HepG2 (cell line): ENCODE data around the gene NCKAP5L. TPM values are rescaled to one million over a fixed set of nuclear protein-coding genes. Genes with fewer than 3 reads are reported as not detected.

ENCODE experiments used
- ATAC-seq: fragments of 200-7000 bp; cut with Tn5 transposase; 3 replicates; pipeline ENCODE4 v1.9.1; 2020; ENCODE audit warnings: mild to moderate bottlenecking, moderate library complexity
- BruUV-seq: library from RNA; stranded (reverse); fragments of 400-500 nt; replicated peaks from 2 replicates; lab custom pipeline; 2021; lab: Mats Ljungman, UMichigan
- CTCF ChIA-PET: fragments of 300-600 bp; formaldehyde crosslinking; extraction: SDS; loops from one replicate; lab custom pipeline; 2021; ENCODE audit warnings: low total read pairs, inconsistent platforms, low intra/inter-chr PET ratio; lab: Yijun Ruan, JAX
- POLR2A ChIA-PET: fragments of 350-600 bp; sonication (Branson Sonifier 250); formaldehyde crosslinking; loops from one replicate; lab custom pipeline; 2020; ENCODE audit warnings: antibody characterized with exemption, inconsistent platforms; lab: Yijun Ruan, JAX
- DNase-seq: peaks from one replicate; pipeline ENCODE4 v3.0.0-alpha.2; 2015; ENCODE audit warnings: low spot score
- FAIRE-seq: peaks from 3 replicates; lab custom pipeline; 2011; peaks lifted over from hg19 to GRCh38; lab: Jason Lieb, UNC
- H2AFZ ChIP-seq: one replicate; pipeline ENCODE4 v1.6.1; 2011; ENCODE audit warnings: low read length, inconsistent platforms
- H3K27ac ChIP-seq: fragments of 300-600 bp; 3 replicates; pipeline ENCODE4 v1.8.0; 2011; ENCODE audit warnings: mixed run types, mild to moderate bottlenecking, mixed read lengths, low read length, inconsistent platforms; ENCODE audit not compliant: insufficient read depth; ENCODE audit errors: extremely low read length
- H3K27me3 ChIP-seq, 2 experiments: fragments of 200-600 bp in 1 of 2; 2 replicates in 1 of 2; 3 replicates in 1 of 2; pipeline versions ENCODE4 v1.6.0 to v1.8.0; 2011; ENCODE audit warnings: low read length in 2 of 2, mild to moderate bottlenecking in 2 of 2, moderate library complexity in 2 of 2, inconsistent platforms in 1 of 2; ENCODE audit not compliant: insufficient read depth in 2 of 2, control insufficient read depth in 1 of 2
- H3K36me3 ChIP-seq, 2 experiments: fragments of 200-600 bp in 1 of 2; replicated peaks in 1 of 2; 2 replicates in 1 of 2; 3 replicates in 1 of 2; pipeline versions ENCODE4 v1.5.1 to v1.8.0; 2011; ENCODE audit warnings: low read length in 2 of 2, inconsistent platforms in 1 of 2; ENCODE audit not compliant: insufficient read depth in 2 of 2, control insufficient read depth in 1 of 2
- H3K4me1 ChIP-seq: 2 replicates; pipeline ENCODE4 v1.5.1; 2012; ENCODE audit warnings: low read length, inconsistent platforms; ENCODE audit not compliant: insufficient read depth
- H3K4me2 ChIP-seq: 2 replicates; pipeline ENCODE4 v1.6.0; 2011; ENCODE audit warnings: low read depth, low read length, inconsistent platforms
- H3K4me3 ChIP-seq, 3 experiments: fragments of 200-600 bp in 1 of 3; sonication (generic), shearing (Covaris generic) in 1 of 3; replicated peaks in 1 of 3; 2 replicates each; pipeline ENCODE4 v1.5.1; 2011 to 2016; ENCODE audit warnings: low read length in 3 of 3, inconsistent platforms in 2 of 3, low read depth in 2 of 3, mild to moderate bottlenecking in 2 of 3, control low read depth in 1 of 3, mixed read lengths in 1 of 3; ENCODE audit not compliant: insufficient read depth in 1 of 3
- H3K79me2 ChIP-seq: one replicate; pipeline ENCODE4 v1.6.1; 2011; ENCODE audit warnings: low read length, inconsistent platforms; ENCODE audit not compliant: insufficient read depth
- H3K9ac ChIP-seq: 2 replicates; pipeline ENCODE4 v1.6.0; 2011; ENCODE audit warnings: mild to moderate bottlenecking, low read depth, low read length, inconsistent platforms; ENCODE audit not compliant: insufficient read depth
- H3K9me3 ChIP-seq: 2 replicates; pipeline ENCODE4 v1.5.1; 2012; ENCODE audit warnings: mild to moderate bottlenecking, low read length
- H4K20me1 ChIP-seq: 2 replicates; pipeline ENCODE4 v1.6.0; 2011; ENCODE audit warnings: inconsistent platforms, mild to moderate bottlenecking, low read length, moderate library complexity; ENCODE audit not compliant: insufficient read depth
- AGO2 ChIP-seq: fragments of 200-400 bp; formaldehyde crosslinking; optimal IDR thresholded peaks from 2 replicates; pipeline ENCODE3; 2017; ENCODE audit warnings: mild to moderate bottlenecking, low read depth, low read length, moderate library complexity
- GATAD2A ChIP-seq: IDR thresholded peaks from 2 replicates; pipeline ENCODE4 v1.6.1; 2016
- KDM4B ChIP-seq: sonication (generic); formaldehyde crosslinking; IDR thresholded peaks from 2 replicates; pipeline ENCODE4 v1.4.0; 2020; ENCODE audit warnings: missing genetic modification reagents
- MLLT10 ChIP-seq: sonication (generic); formaldehyde crosslinking; IDR thresholded peaks from 2 replicates; pipeline ENCODE4 v1.4.0; 2020; ENCODE audit warnings: missing genetic modification reagents
- RERE ChIP-seq: IDR thresholded peaks from 2 replicates; pipeline ENCODE4 v1.6.1; 2016; ENCODE audit warnings: low read depth, missing genetic modification reagents, missing compliant biosample characterization
- ZNF274 ChIP-seq: sonication (generic); formaldehyde crosslinking; IDR thresholded peaks from 2 replicates; pipeline ENCODE4 v1.5.1; 2020; ENCODE audit warnings: mild to moderate bottlenecking, missing genetic modification reagents
- ZNF616 ChIP-seq: sonication (generic); formaldehyde crosslinking; IDR thresholded peaks from 2 replicates; pipeline ENCODE4 v1.5.0; 2020; ENCODE audit warnings: low read depth, mild to moderate bottlenecking, missing genetic modification reagents
- ZSCAN12 ChIP-seq: sonication (generic); formaldehyde crosslinking; IDR thresholded peaks from 2 replicates; pipeline ENCODE4 v1.9.0; 2021; ENCODE audit warnings: mild to moderate bottlenecking, missing genetic modification reagents
- WGBS: methylation state at CpG from one replicate; pipeline ENCODE4 v1.1.6; 2017; ENCODE audit warnings: low lambda C conversion rate; 5-methylcytosine and 5-hydroxymethylcytosine counted together
- in situ Hi-C: cut with HindIII; loops from 2 replicates; pipeline ENCODE4 v1.10.0; 2017; ENCODE audit warnings: low pct_unique_long_range_greater_than_20kb; ENCODE audit not compliant: extremely low pct_ligation_motif_present
- intact Hi-C: fragments of 100-400 bp; cut with micrococcal nuclease; formaldehyde crosslinking; loops from one replicate; pipeline ENCODE4 v1.10.0; 2022; ENCODE audit not compliant: unreplicated experiment
- polyA plus RNA-seq, 8 experiments: library from polyadenylated mRNA; depleted of rRNA in 3 of 8; stranded (reverse) in 7 of 8; unstranded in 1 of 8; fragments of >200 nt; fragmentation: Illumina TruSeq in 4 of 8; extraction: Trizol in 4 of 8; gene quantifications; 2 replicates each; pipeline versions ENCODE4 v1.2.1 to v1.2.3, GENCODE V29; 2011 to 2016; ENCODE audit warnings: low read depth in 4 of 8, missing spikeins in 1 of 8, mixed read lengths in 1 of 8; ENCODE audit not compliant: insufficient read depth in 1 of 8
- total RNA-seq, 5 experiments: library from RNA; depleted of rRNA; stranded (reverse); fragments of >200 nt; fragmentation: Illumina TruSeq; extraction: Trizol; gene quantifications; 2 replicates each; pipeline ENCODE4 v1.2.3, GENCODE V29; 2016; ENCODE audit warnings: low read depth in 1 of 5
- TF ChIP-seq, protein P1 (sequence below): sonication (generic); formaldehyde crosslinking; IDR thresholded peaks from 2 replicates; pipeline ENCODE4 v1.4.0; 2020; ENCODE audit warnings: missing genetic modification reagents
- TF ChIP-seq, protein P2 (sequence below): sonication (generic); formaldehyde crosslinking; IDR thresholded peaks from 2 replicates; pipeline ENCODE4 v1.4.0; 2020; ENCODE audit warnings: missing genetic modification reagents, borderline replicate concordance

NCKAP5L gene
- total and polyA plus RNA-seq, 2 of the 13 experiments (the other 11 are each of a cell fraction or from before 2014, with no cell fraction given), result 4.1 to 9.0 TPM

- FAIRE-seq (no peak), DNase-seq (no peak), ATAC-seq (no peak)
- intact Hi-C loops (no loop called here), in situ Hi-C loops (no loop called here)
- Histone ChIP-seq H3K9ac (no peak overlapping the region), H3K9me3 (no peaks in the 10 kb centered on the region), H2AFZ (no peak overlapping the region), H4K20me1 (peaks cover 6% of the 10 kb centered on the region; the same call in 1 of the 2 replicates), H3K4me2 (no peak overlapping the region), H3K27me3 (no peaks in the 10 kb centered on the region), H3K36me3 (peaks cover 2 to 4% of the 10 kb centered on the region in 2 experiments; a peak in 3 of 5 replicates), H3K4me3 (no peak overlapping the region), H3K4me1 (peaks cover 20% of the 10 kb centered on the region), H3K27ac (no peak overlapping the region), H3K79me2 (peaks cover 13% of the 10 kb centered on the region)
- WGBS, result 91% methylated on average over 7 of the region's 7 CpGs
- no TSS peak for BruUV-seq
- POLR2A ChIA-PET, result no interaction called here
- CTCF ChIA-PET, result no interaction called here
- no peak for TF ChIP-seq AGO2
- TF ChIP-seq MLLT10, result no peak
- no peak for TF ChIP-seq ZNF616
- no peak for TF ChIP-seq GATAD2A (CRISPR knock-in tag)
- no peak for TF ChIP-seq ZNF274
- no peak for TF ChIP-seq ZSCAN12 (CRISPR knock-in tag)
- TF ChIP-seq, protein P1, sequence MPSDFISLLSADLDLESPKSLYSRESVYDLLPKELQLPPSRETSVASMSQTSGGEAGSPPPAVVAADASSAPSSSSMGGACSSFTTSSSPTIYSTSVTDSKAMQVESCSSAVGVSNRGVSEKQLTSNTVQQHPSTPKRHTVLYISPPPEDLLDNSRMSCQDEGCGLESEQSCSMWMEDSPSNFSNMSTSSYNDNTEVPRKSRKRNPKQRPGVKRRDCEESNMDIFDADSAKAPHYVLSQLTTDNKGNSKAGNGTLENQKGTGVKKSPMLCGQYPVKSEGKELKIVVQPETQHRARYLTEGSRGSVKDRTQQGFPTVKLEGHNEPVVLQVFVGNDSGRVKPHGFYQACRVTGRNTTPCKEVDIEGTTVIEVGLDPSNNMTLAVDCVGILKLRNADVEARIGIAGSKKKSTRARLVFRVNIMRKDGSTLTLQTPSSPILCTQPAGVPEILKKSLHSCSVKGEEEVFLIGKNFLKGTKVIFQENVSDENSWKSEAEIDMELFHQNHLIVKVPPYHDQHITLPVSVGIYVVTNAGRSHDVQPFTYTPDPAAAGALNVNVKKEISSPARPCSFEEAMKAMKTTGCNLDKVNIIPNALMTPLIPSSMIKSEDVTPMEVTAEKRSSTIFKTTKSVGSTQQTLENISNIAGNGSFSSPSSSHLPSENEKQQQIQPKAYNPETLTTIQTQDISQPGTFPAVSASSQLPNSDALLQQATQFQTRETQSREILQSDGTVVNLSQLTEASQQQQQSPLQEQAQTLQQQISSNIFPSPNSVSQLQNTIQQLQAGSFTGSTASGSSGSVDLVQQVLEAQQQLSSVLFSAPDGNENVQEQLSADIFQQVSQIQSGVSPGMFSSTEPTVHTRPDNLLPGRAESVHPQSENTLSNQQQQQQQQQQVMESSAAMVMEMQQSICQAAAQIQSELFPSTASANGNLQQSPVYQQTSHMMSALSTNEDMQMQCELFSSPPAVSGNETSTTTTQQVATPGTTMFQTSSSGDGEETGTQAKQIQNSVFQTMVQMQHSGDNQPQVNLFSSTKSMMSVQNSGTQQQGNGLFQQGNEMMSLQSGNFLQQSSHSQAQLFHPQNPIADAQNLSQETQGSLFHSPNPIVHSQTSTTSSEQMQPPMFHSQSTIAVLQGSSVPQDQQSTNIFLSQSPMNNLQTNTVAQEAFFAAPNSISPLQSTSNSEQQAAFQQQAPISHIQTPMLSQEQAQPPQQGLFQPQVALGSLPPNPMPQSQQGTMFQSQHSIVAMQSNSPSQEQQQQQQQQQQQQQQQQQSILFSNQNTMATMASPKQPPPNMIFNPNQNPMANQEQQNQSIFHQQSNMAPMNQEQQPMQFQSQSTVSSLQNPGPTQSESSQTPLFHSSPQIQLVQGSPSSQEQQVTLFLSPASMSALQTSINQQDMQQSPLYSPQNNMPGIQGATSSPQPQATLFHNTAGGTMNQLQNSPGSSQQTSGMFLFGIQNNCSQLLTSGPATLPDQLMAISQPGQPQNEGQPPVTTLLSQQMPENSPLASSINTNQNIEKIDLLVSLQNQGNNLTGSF (CRISPR knock-in tag), result no peak
- no peak for TF ChIP-seq KDM4B (CRISPR knock-in tag)
- TF ChIP-seq, protein P2, sequence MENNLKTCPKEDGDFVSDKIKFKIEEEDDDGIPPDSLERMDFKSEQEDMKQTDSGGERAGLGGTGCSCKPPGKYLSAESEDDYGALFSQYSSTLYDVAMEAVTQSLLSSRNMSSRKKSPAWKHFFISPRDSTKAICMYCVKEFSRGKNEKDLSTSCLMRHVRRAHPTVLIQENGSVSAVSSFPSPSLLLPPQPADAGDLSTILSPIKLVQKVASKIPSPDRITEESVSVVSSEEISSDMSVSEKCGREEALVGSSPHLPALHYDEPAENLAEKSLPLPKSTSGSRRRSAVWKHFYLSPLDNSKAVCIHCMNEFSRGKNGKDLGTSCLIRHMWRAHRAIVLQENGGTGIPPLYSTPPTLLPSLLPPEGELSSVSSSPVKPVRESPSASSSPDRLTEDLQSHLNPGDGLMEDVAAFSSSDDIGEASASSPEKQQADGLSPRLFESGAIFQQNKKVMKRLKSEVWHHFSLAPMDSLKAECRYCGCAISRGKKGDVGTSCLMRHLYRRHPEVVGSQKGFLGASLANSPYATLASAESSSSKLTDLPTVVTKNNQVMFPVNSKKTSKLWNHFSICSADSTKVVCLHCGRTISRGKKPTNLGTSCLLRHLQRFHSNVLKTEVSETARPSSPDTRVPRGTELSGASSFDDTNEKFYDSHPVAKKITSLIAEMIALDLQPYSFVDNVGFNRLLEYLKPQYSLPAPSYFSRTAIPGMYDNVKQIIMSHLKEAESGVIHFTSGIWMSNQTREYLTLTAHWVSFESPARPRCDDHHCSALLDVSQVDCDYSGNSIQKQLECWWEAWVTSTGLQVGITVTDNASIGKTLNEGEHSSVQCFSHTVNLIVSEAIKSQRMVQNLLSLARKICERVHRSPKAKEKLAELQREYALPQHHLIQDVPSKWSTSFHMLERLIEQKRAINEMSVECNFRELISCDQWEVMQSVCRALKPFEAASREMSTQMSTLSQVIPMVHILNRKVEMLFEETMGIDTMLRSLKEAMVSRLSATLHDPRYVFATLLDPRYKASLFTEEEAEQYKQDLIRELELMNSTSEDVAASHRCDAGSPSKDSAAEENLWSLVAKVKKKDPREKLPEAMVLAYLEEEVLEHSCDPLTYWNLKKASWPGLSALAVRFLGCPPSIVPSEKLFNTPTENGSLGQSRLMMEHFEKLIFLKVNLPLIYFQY (CRISPR knock-in tag), result no peak
- TF ChIP-seq RERE, result no peak
Observed at GRCh38 chr12:49818241-49818895, 9.8 kb downstream of the NCKAP5L start.
